Activated CD4-positive, alpha-beta T cell treated with anti-CD3 and anti-CD28 coated beads for 48 hours (primary cell): Measurements from ENCODE around the gene MRPS15.
"Not testable (repeated sequence)": the region's sequence is repeated elsewhere in the genome, so short reads cannot be mapped to it uniquely, and the experiment has no call there.

Experiments used
- DNase-seq: peaks from one replicate; pipeline ENCODE4 v3.0.0-alpha.2; 2020

Gene MRPS15

GRCh38 chr1:36463803-36464604 lies at the start of gene MRPS15:
MRPS15 (minus strand) TSS chr1:36464384; CDS start chr1:36464275, 109 bp downstream.
- DNase-seq, result peak; percentile 98

GRCh38 chr1:36512842-36513241 lies 48.7 kb upstream of the MRPS15 start:
- DNase-seq, result no peak

GRCh38 chr1:36511804-36512798 lies 47.9 kb upstream of the MRPS15 start:
- no peak for DNase-seq

- not testable (repeated sequence) for DNase-seq
Observed at GRCh38 chr1:36511220-36511619, 47.0 kb upstream of the MRPS15 start.

- no peak for DNase-seq
Observed at GRCh38 chr1:36510418-36510817, 46.2 kb upstream of the MRPS15 start.

- no peak for DNase-seq
Observed at GRCh38 chr1:36508257-36508656, 44.1 kb upstream of the MRPS15 start.

GRCh38 chr1:36506276-36506920 lies 42.2 kb upstream of the MRPS15 start:
- DNase-seq, result no peak

GRCh38 chr1:36503733-36504132 lies 39.5 kb upstream of the MRPS15 start:
- DNase-seq, result no peak

- no peak for DNase-seq
Observed at GRCh38 chr1:36503159-36503558, 39.0 kb upstream of the MRPS15 start.

GRCh38 chr1:36502616-36503015 lies 38.4 kb upstream of the MRPS15 start:
- no peak for DNase-seq

GRCh38 chr1:36501911-36502310 lies 37.7 kb upstream of the MRPS15 start:
- DNase-seq, result not testable (repeated sequence)

GRCh38 chr1:36497207-36497606 lies 33.0 kb upstream of the MRPS15 start:
- DNase-seq, result no peak

- no peak for DNase-seq
Observed at GRCh38 chr1:36494971-36495370, 30.8 kb upstream of the MRPS15 start.

- DNase-seq, result no peak
Observed at GRCh38 chr1:36493524-36493923, 29.3 kb upstream of the MRPS15 start.

- DNase-seq, result no peak
Observed at GRCh38 chr1:36492491-36492890, 28.3 kb upstream of the MRPS15 start.

GRCh38 chr1:36489258-36490051 lies 25.3 kb upstream of the MRPS15 start:
- DNase-seq, result not testable (repeated sequence)

GRCh38 chr1:36487906-36488305 lies 23.7 kb upstream of the MRPS15 start:
- no peak for DNase-seq

- DNase-seq, result not testable (repeated sequence)
Observed at GRCh38 chr1:36487336-36487725, 23.1 kb upstream of the MRPS15 start.

- no peak for DNase-seq
Observed at GRCh38 chr1:36486439-36487335, 22.5 kb upstream of the MRPS15 start.

GRCh38 chr1:36486093-36486438 lies 21.9 kb upstream of the MRPS15 start:
- DNase-seq, result no peak

GRCh38 chr1:36484099-36484498 lies 19.9 kb upstream of the MRPS15 start:
- no peak for DNase-seq
